B cell (primary cell): Measurements from ENCODE around the gene MYZAP. TPM values are rescaled to one million over a fixed set of nuclear protein-coding genes. Genes with fewer than 3 reads are reported as not detected.

ENCODE experiments used
- ATAC-seq: fragments of 200-7000 bp; cut with Tn5 transposase; one replicate; pipeline ENCODE4 v1.10.0; 2021; ENCODE audit warnings: low read depth, mild to moderate bottlenecking, moderate number of reproducible peaks, moderate library complexity
- CTCF ChIA-PET: fragments of 350-600 bp; sonication (Branson Sonifier 250); formaldehyde crosslinking; loops from one replicate; lab custom pipeline; 2021; ENCODE audit warnings: antibody characterized with exemption, inconsistent platforms; lab: Charles Lee
- POLR2A ChIA-PET: fragments of 350-600 bp; sonication (Branson Sonifier 250); formaldehyde crosslinking; loops from one replicate; lab custom pipeline; 2021; ENCODE audit warnings: antibody characterized with exemption; lab: Charles Lee
- DNase-seq: peaks from one replicate; pipeline ENCODE4 v3.0.0; 2013
- H2AFZ ChIP-seq: 2 replicates; pipeline ENCODE4 v1.6.1; 2012; ENCODE audit warnings: mild to moderate bottlenecking, low read depth, low read length; ENCODE audit not compliant: insufficient read depth, poor library complexity, severe bottlenecking
- H3K27ac ChIP-seq, 2 donors: 1 replicate in 1 of 2; 2 replicates in 1 of 2; pipeline ENCODE4 v1.5.1; 2012 to 2013; ENCODE audit warnings: low read length in 2 of 2, mild to moderate bottlenecking in 2 of 2, moderate library complexity in 1 of 2
- H3K27me3 ChIP-seq, 4 experiments: fragments of 200-600 bp in 1 of 4; sonication (generic) in 1 of 4; replicated peaks in 1 of 4; 1 replicate in 2 of 4; 2 replicates in 2 of 4; pipeline versions ENCODE4 v1.6.1 to v1.7.0; 2013 to 2016; ENCODE audit warnings: low read length in 3 of 4, mild to moderate bottlenecking in 2 of 4, mixed read lengths in 1 of 4, moderate library complexity in 1 of 4; ENCODE audit not compliant: insufficient read depth in 4 of 4, control insufficient read depth in 3 of 4; ENCODE audit errors: control extremely low read depth in 1 of 4
- H3K36me3 ChIP-seq, 2 experiments: replicated peaks in 1 of 2; 1 replicate in 1 of 2; 2 replicates in 1 of 2; pipeline versions ENCODE4 v1.6.1 to v1.7.1; 2013; ENCODE audit warnings: low read length in 1 of 2; ENCODE audit not compliant: insufficient read depth in 2 of 2, control insufficient read depth in 1 of 2; ENCODE audit errors: control extremely low read depth in 1 of 2, extremely low read depth in 1 of 2
- H3K4me1 ChIP-seq, 2 donors: fragments of 200-600 bp in 1 of 2; sonication (generic) in 1 of 2; 1 replicate in 1 of 2; 2 replicates in 1 of 2; pipeline versions ENCODE4 v1.5.1 to v1.6.1; 2013 to 2017; ENCODE audit warnings: low read length in 2 of 2; ENCODE audit not compliant: control insufficient read depth in 2 of 2, insufficient read depth in 2 of 2
- H3K4me2 ChIP-seq: replicated peaks from 2 replicates; pipeline ENCODE3; 2012; ENCODE audit warnings: mild to moderate bottlenecking, low read depth, low read length; ENCODE audit not compliant: poor library complexity, severe bottlenecking
- H3K4me3 ChIP-seq, 5 experiments: fragments of 200-600 bp in 1 of 5; sonication (generic) in 1 of 5; 1 replicate in 3 of 5; 2 replicates in 2 of 5; pipeline versions ENCODE4 v1.5.1 to v1.7.0; 2011 to 2016; ENCODE audit warnings: low read length in 4 of 5, mild to moderate bottlenecking in 4 of 5, low read depth in 2 of 5, control low read depth in 1 of 5, moderate library complexity in 1 of 5; ENCODE audit not compliant: insufficient read depth in 1 of 5; ENCODE audit errors: control extremely low read depth in 1 of 5, extremely low read depth in 1 of 5
- H3K79me2 ChIP-seq: fragments of 200-600 bp; sonication (generic); one replicate; pipeline ENCODE4 v1.6.0; 2016; ENCODE audit warnings: low read length; ENCODE audit not compliant: control insufficient read depth, insufficient read depth
- H3K9ac ChIP-seq: fragments of 200-600 bp; sonication (generic); 2 replicates; pipeline ENCODE4 v1.6.1; 2017; ENCODE audit warnings: mild to moderate bottlenecking, low read length, moderate library complexity
- H3K9me3 ChIP-seq, 3 donors: one replicate each; pipeline versions ENCODE4 v1.6.1 to v1.7.1; 2013; ENCODE audit warnings: low read length in 2 of 3; ENCODE audit not compliant: control insufficient read depth in 2 of 3, insufficient read depth in 1 of 3; ENCODE audit errors: control extremely low read depth in 1 of 3
- H4K20me1 ChIP-seq: 2 replicates; pipeline ENCODE4 v1.6.0; 2012; ENCODE audit warnings: mild to moderate bottlenecking, low read length; ENCODE audit not compliant: insufficient read depth, control insufficient read depth, poor library complexity, severe bottlenecking
- H3K27ac Mint-ChIP-seq: one replicate; pipeline ENCODE4 v1.8.0; 2021; ENCODE audit warnings: mixed read lengths
- H3K27me3 Mint-ChIP-seq: one replicate; pipeline ENCODE4 v1.8.0; 2021; ENCODE audit warnings: mixed read lengths
- H3K4me1 Mint-ChIP-seq: one replicate; pipeline ENCODE4 v1.8.0; 2021; ENCODE audit warnings: mixed read lengths
- H3K4me3 Mint-ChIP-seq: one replicate; pipeline ENCODE4 v1.8.0; 2021; ENCODE audit warnings: mixed read lengths
- H3K9me3 Mint-ChIP-seq: one replicate; pipeline ENCODE4 v1.8.0; 2022; ENCODE audit warnings: mixed read lengths; ENCODE audit not compliant: insufficient read depth
- CTCF ChIP-seq: fragments of 200-600 bp; IDR thresholded peaks from one replicate; pipeline ENCODE4 v1.8.0; 2022; ENCODE audit warnings: antibody characterized with exemption, mild to moderate bottlenecking
- EZH2 ChIP-seq: IDR thresholded peaks from 2 replicates; pipeline ENCODE4 v1.6.1; 2012; ENCODE audit warnings: borderline replicate concordance, low read depth, mild to moderate bottlenecking, moderate library complexity, low read length; ENCODE audit not compliant: insufficient read depth, poor library complexity, severe bottlenecking
- WGBS: methylation state at CpG from one replicate; pipeline ENCODE4 v1.1.5; 2013; ENCODE audit warnings: missing lambda C conversion rate; ENCODE audit not compliant: insufficient coverage; 5-methylcytosine and 5-hydroxymethylcytosine counted together
- intact Hi-C: fragments of 100-400 bp; cut with micrococcal nuclease; formaldehyde crosslinking; loops from one replicate; pipeline ENCODE4 v1.10.0; 2022
- polyA plus RNA-seq: library from polyadenylated mRNA; depleted of rRNA; stranded (reverse); fragments of >200 nt; gene quantifications from 2 replicates; pipeline ENCODE4 v1.2.3, GENCODE V29; 2012
- total RNA-seq, 2 donors: library from RNA; stranded (reverse); fragments of 120-200 nt in 1 of 2; gene quantifications; 1 replicate in 1 of 2; 2 replicates in 1 of 2; pipeline versions ENCODE4 v1.2.3 to v1.2.4, GENCODE V29; 2013 to 2022

Gene MYZAP
- total and polyA plus RNA-seq, 2 donors (not counting 1 experiment from before 2014, with no cell fraction given): 1.0 to 2.8 TPM

DNA sequence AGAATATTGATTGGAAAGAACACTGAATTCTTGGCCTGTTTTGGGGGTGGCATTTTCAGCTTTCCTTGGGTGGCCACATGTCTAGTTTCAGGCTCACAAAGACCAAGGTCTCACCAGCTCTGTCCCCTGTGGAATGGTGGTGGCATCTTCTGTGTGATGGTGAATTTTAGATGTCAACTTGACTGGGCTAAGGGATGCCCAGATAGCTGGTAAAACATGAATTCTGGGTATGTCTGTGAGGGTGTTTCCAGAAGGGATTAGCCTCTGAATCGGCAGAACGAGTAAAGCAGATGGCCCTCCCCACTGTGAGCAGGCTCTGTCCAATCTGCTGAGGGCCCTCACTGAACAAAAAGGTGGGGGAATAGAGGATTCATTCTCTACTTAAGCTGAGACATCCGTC is 34.4 kb upstream of the MYZAP start:
- no peaks in the 10 kb centered on the region for H3K9me3 ChIP-seq
- H3K36me3 ChIP-seq: no peaks in the 10 kb centered on the region
- H3K27me3 ChIP-seq: peaks cover 0 to 2% (median 0%) of the 10 kb centered on the region in 4 experiments
- H4K20me1 ChIP-seq: no peaks in the 10 kb centered on the region
- H2AFZ ChIP-seq: no peak overlapping the region
- no peak overlapping the region for H3K9ac ChIP-seq
- no peak overlapping the region for H3K4me2 ChIP-seq
- ChIA-PET POLR2A (no interaction called here), CTCF (interaction anchor here (1.0 to 3.9 kb wide), 8 partner anchors 7 to 304 kb away, joined by 3 to 33 read pairs (median 5); no protein-coding TSS in a partner anchor)
- H3K9me3 Mint-ChIP-seq: no peaks in the 10 kb centered on the region
- H3K27me3 Mint-ChIP-seq: no peaks in the 10 kb centered on the region
- H3K27ac Mint-ChIP-seq: no peak overlapping the region
- intact Hi-C loops: no loop called here
- H3K79me2 ChIP-seq: no peaks in the 10 kb centered on the region
- ATAC-seq (no peak), DNase-seq (no peak)
- H3K4me3 ChIP-seq: no peak overlapping the region
- peaks cover 12% of the 10 kb centered on the region for H3K4me1 Mint-ChIP-seq
- TF ChIP-seq CTCF (no peak), EZH2 (no peak)
- H3K27ac ChIP-seq: no peak overlapping the region
- peaks cover 13 to 15% of the 10 kb centered on the region in 2 donors for H3K4me1 ChIP-seq
- 87% methylated on average over 3 of the region's 3 CpGs for WGBS
- no peak overlapping the region for H3K4me3 Mint-ChIP-seq

DNA sequence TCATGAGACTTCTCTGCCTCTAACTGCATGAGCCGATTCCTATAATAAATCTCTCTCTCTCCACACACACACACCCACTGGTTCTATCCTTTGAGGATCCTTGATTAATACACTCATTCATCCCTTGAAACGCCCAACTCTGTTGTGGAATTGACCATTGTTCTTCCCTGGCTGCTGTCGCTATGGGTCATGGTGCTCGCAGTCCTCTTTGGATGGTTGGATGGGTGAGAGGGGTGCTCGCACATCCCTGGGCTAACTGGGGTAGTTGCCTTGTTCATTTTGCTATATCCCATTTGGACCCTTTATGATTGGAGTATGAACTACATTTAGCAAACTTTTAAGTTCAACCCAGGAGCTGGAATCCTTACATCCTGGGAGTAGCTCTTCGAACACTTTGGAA is 33.9 kb upstream of the MYZAP start:
- H3K27me3 Mint-ChIP-seq: no peaks in the 10 kb centered on the region
- TF ChIP-seq CTCF (no peak), EZH2 (no peak)
- no peak overlapping the region for H3K9ac ChIP-seq
- H3K4me1 Mint-ChIP-seq: peaks cover 17% of the 10 kb centered on the region
- H2AFZ ChIP-seq: no peak overlapping the region
- CTCF ChIA-PET: interaction anchor here (1.0 to 3.9 kb wide), 8 partner anchors 8 to 303 kb away, joined by 3 to 33 read pairs (median 4); no protein-coding TSS in a partner anchor
- H3K9me3 Mint-ChIP-seq: no peaks in the 10 kb centered on the region
- no peak for ATAC-seq
- no peak for DNase-seq
- intact Hi-C loops: no loop called here
- 100% methylated on average over 3 of the region's 6 CpGs for WGBS
- H3K9me3 ChIP-seq: no peaks in the 10 kb centered on the region
- no peak overlapping the region for H3K27ac ChIP-seq
- H3K4me1 ChIP-seq: peaks cover 13 to 19% of the 10 kb centered on the region in 2 donors
- POLR2A ChIA-PET: no interaction called here
- H3K4me2 ChIP-seq: no peak overlapping the region
- no peak overlapping the region for H3K4me3 Mint-ChIP-seq
- H4K20me1 ChIP-seq: no peaks in the 10 kb centered on the region
- no peak overlapping the region for H3K4me3 ChIP-seq
- H3K79me2 ChIP-seq: no peaks in the 10 kb centered on the region
- H3K27me3 ChIP-seq: peaks cover 0 to 2% (median 0%) of the 10 kb centered on the region in 4 experiments
- no peak overlapping the region for H3K27ac Mint-ChIP-seq
- no peaks in the 10 kb centered on the region for H3K36me3 ChIP-seq
